ENCODE measurements around the gene ACTG1.
"Not testable (repeated sequence)": the region's sequence is repeated elsewhere in the genome, so short reads cannot be mapped to it uniquely, and the experiment has no call there.

GRCh38 chr17:81531998-81532404 lies 19.4 kb upstream of the ACTG1 start:
- TF ChIP-seq EZH2phosphoT487 (IDR thresholded peaks at IDR 0.05; ENCODE audit: borderline replicate concordance, low read depth, low read length): not testable (repeated sequence)
- TF ChIP-seq, protein P1, sequence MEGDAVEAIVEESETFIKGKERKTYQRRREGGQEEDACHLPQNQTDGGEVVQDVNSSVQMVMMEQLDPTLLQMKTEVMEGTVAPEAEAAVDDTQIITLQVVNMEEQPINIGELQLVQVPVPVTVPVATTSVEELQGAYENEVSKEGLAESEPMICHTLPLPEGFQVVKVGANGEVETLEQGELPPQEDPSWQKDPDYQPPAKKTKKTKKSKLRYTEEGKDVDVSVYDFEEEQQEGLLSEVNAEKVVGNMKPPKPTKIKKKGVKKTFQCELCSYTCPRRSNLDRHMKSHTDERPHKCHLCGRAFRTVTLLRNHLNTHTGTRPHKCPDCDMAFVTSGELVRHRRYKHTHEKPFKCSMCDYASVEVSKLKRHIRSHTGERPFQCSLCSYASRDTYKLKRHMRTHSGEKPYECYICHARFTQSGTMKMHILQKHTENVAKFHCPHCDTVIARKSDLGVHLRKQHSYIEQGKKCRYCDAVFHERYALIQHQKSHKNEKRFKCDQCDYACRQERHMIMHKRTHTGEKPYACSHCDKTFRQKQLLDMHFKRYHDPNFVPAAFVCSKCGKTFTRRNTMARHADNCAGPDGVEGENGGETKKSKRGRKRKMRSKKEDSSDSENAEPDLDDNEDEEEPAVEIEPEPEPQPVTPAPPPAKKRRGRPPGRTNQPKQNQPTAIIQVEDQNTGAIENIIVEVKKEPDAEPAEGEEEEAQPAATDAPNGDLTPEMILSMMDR (conservative IDR thresholded peaks at IDR 0.05; ENCODE audit: low read length): not testable (repeated sequence)
